SK-N-MC (cell line): ENCODE data around the gene YIPF5.

Experiments
- DNase-seq: peaks from one replicate; pipeline ENCODE4 v3.0.0-alpha.2; 2011; ENCODE audit warnings: low read depth, low spot score
- H3K27ac ChIP-seq: fragments of 200-600 bp; sonication (generic); 2 replicates; pipeline ENCODE4 v1.5.1; 2016; ENCODE audit warnings: mixed run types
- H3K36me3 ChIP-seq: fragments of 200-600 bp; sonication (generic); 2 replicates; pipeline ENCODE4 v1.6.1; 2017; ENCODE audit warnings: antibody characterized with exemption, low read length, mixed read lengths; ENCODE audit not compliant: insufficient read depth
- H3K4me3 ChIP-seq: fragments of 200-600 bp; sonication (generic); 2 replicates; pipeline ENCODE4 v1.5.1; 2016
- H3K9ac ChIP-seq: fragments of 200-600 bp; sonication (generic); 2 replicates; pipeline ENCODE4 v1.8.0; 2017; ENCODE audit warnings: mixed run types, mixed read lengths; ENCODE audit not compliant: insufficient read length
- H3K9me3 ChIP-seq: fragments of 200-600 bp; sonication (generic); 2 replicates; pipeline ENCODE4 v1.6.1; 2017; ENCODE audit warnings: low read depth, mild to moderate bottlenecking, antibody characterized with exemption, low read length, moderate library complexity, mixed read lengths
- EZH2 ChIP-seq: fragments of 200-600 bp; sonication (generic); IDR thresholded peaks from one replicate; pipeline ENCODE4 v1.6.1; 2017; ENCODE audit warnings: antibody characterized with exemption
- FOXP2 ChIP-seq: optimal IDR thresholded peaks from 2 replicates; pipeline ENCODE3; 2011; ENCODE audit warnings: mild to moderate bottlenecking, moderate library complexity; ENCODE audit not compliant: insufficient read depth; ENCODE audit errors: extremely low read length, control extremely low read depth
- POLR2AphosphoS5 ChIP-seq: IDR thresholded peaks from 2 replicates; pipeline ENCODE4 v1.6.1; 2012; ENCODE audit warnings: mild to moderate bottlenecking, low read depth, low read length, borderline replicate concordance

Gene YIPF5

GRCh38 chr5:144202726-144203125 is 32.3 kb upstream of the YIPF5 start:
- no peaks in the 10 kb centered on the region for H3K36me3 ChIP-seq
- TF ChIP-seq FOXP2 (no peak), EZH2 (no peak), POLR2AphosphoS5 (no peak)
- DNase-seq = no peak
- no peak overlapping the region for H3K27ac ChIP-seq
- no peaks in the 10 kb centered on the region for H3K9me3 ChIP-seq
- H3K9ac ChIP-seq = no peak overlapping the region
- H3K4me3 ChIP-seq = no peak overlapping the region

DNA sequence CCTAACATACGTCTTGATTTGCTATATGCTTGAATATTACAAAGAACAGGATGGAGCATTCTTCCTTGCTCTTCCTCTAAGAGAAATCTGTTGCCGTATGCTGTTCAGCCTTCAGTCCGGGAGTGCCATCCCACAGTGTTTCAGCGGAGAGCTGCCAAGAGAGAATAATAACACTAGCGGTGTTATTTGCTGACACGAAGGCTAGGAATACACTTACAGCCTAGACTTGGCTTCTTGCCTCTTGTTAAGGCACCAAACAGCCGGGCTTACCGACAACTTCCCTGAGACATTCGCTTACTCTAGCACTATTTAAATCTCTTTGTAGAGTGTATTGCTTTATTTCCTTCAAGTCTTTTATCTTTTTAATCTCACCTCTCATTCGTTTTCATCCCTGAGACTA is 31.6 kb upstream of the YIPF5 start:
- Histone ChIP-seq H3K9ac (peak overlapping the region; percentile 22), H3K36me3 (no peaks in the 10 kb centered on the region), H3K27ac (no peak overlapping the region), H3K4me3 (peak overlapping the region; percentile 7), H3K9me3 (no peaks in the 10 kb centered on the region)
- TF ChIP-seq FOXP2 (no peak), EZH2 (no peak)
- DNase-seq = no peak

DNA sequence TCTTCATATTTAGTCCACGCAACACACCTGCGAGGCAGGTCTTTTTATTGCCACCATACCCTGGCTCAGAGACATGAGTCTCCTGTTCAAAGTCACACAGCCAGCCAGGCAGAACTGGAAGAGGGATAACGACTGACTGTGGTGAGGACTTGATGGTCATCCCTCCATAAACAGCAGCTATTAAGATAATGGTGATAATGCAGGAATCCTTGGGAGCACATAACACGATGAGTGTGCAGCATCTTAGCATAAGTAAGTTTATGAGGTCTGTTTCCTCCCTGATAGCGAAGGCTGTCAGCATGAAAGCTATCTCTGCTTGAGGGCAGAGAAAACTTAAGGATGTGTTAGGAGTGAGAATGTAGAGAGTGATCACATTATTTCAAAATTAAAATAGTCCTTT is 31.1 kb upstream of the YIPF5 start:
- Histone ChIP-seq H3K36me3 (no peaks in the 10 kb centered on the region), H3K9me3 (no peaks in the 10 kb centered on the region), H3K4me3 (peak overlapping the region; percentile 7), H3K9ac (no peak overlapping the region), H3K27ac (no peak overlapping the region)
- no peak for DNase-seq
- TF ChIP-seq FOXP2 (no peak), EZH2 (no peak), POLR2AphosphoS5 (no peak)

DNA sequence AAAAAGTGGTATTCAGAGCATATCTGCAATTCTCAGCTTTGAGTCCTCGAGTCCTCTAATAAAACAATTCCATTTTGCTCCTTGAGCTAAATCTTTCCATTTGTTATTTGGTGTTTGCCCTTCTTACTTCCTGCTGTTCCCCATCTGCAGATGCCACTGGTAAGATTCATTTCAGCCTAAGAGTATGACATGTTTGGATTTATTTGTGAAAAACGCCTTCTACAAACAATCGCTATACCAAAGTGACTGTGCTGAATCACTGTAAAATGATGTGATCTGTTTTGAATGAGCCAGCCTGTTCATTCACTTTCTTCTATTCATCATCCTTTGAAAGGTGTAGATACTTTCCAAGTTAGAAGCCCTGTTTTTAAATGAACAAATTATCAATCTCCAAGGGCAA is 27.9 kb upstream of the YIPF5 start:
- TF ChIP-seq FOXP2 (no peak), POLR2AphosphoS5 (no peak), EZH2 (no peak)
- H3K36me3 ChIP-seq = no peaks in the 10 kb centered on the region
- no peak overlapping the region for H3K9ac ChIP-seq
- DNase-seq = no peak
- H3K4me3 ChIP-seq = no peak overlapping the region
- H3K9me3 ChIP-seq = no peaks in the 10 kb centered on the region
- no peak overlapping the region for H3K27ac ChIP-seq

DNA sequence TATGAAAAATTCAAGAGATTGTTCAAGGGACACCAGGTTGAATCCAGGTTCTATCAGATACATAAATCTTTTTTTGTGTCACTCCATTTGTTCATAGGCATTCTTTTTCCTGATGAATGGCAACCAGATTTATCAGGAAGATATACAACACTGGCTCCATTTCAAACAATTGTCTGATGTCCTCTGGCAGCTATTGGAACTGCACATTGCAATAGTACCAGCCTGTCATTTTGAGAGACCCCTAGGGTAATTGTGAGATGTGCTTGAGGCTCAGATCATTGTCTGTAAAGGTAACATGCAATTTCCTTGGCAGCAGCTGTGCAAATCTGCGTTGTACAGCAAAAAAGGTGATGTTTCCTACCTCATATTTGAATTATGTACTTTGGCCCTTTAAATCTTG is 26.2 kb upstream of the YIPF5 start:
- no peak for TF ChIP-seq EZH2
- TF ChIP-seq POLR2AphosphoS5 = no peak
- TF ChIP-seq FOXP2 = no peak
- Histone ChIP-seq H3K9ac (no peak overlapping the region), H3K4me3 (no peak overlapping the region), H3K27ac (no peak overlapping the region), H3K36me3 (no peaks in the 10 kb centered on the region), H3K9me3 (no peaks in the 10 kb centered on the region)
- DNase-seq = no peak

DNA sequence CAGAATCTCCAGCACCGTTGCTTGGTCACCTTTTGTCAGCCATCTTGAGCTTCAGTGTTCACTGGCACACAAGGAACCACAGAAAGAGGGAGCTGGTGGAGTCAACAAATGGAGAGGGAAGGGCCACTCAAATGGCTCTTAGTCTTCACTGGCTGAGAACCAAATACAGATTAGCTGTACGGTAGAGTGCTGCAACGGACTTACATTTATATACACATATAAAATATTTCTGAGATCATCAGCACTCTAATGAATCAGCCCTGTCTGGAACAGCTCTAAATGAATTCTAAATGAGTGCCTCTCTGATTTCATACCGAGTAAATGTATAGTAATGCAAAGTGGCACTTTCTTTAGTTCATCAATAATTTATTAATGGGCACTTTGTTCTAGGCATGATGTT is 25.0 kb upstream of the YIPF5 start:
- TF ChIP-seq FOXP2 = no peak
- TF ChIP-seq EZH2 = no peak
- TF ChIP-seq POLR2AphosphoS5 = no peak
- Histone ChIP-seq H3K4me3 (no peak overlapping the region), H3K27ac (no peak overlapping the region), H3K36me3 (no peaks in the 10 kb centered on the region), H3K9me3 (no peaks in the 10 kb centered on the region), H3K9ac (no peak overlapping the region)
- no peak for DNase-seq

DNA sequence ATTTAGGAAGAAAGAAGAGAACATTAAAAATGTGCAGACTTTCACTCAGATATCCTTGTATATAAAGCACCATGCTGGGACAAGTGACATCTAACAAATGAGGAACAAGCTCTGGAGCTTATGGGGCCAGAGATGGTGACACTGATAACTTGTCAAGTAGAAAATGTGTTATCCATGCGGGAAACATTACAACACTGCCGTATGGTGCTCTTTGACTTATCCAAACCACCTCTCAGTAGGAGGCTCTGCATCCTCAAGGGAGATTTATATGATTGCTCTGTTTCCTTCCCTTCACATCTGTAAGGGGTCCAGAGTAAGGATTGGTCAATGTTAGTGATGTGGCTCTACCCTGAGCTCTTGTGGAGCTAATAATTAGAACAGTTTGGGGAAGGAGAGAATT is 23.7 kb upstream of the YIPF5 start:
- H3K4me3 ChIP-seq = no peak overlapping the region
- H3K9ac ChIP-seq = no peak overlapping the region
- H3K36me3 ChIP-seq = no peaks in the 10 kb centered on the region
- no peak for TF ChIP-seq FOXP2
- no peak for TF ChIP-seq EZH2
- TF ChIP-seq POLR2AphosphoS5 = no peak
- H3K9me3 ChIP-seq = no peaks in the 10 kb centered on the region
- H3K27ac ChIP-seq = no peak overlapping the region
- DNase-seq = no peak

- no peak for DNase-seq
- H3K9ac ChIP-seq = no peak overlapping the region
- H3K27ac ChIP-seq = no peak overlapping the region
- TF ChIP-seq EZH2 (no peak), FOXP2 (no peak), POLR2AphosphoS5 (no peak)
- no peaks in the 10 kb centered on the region for H3K9me3 ChIP-seq
- H3K4me3 ChIP-seq = no peak overlapping the region
- no peaks in the 10 kb centered on the region for H3K36me3 ChIP-seq
These were observed 22.2 kb upstream of the YIPF5 start for GRCh38 chr5:144192661-144193060.

GRCh38 chr5:144191998-144192397 is 21.5 kb upstream of the YIPF5 start:
- no peak overlapping the region for H3K9ac ChIP-seq
- no peaks in the 10 kb centered on the region for H3K9me3 ChIP-seq
- no peak for DNase-seq
- H3K4me3 ChIP-seq = no peak overlapping the region
- H3K27ac ChIP-seq = no peak overlapping the region
- TF ChIP-seq FOXP2 (no peak), EZH2 (no peak), POLR2AphosphoS5 (no peak)
- no peaks in the 10 kb centered on the region for H3K36me3 ChIP-seq
